ENCODE data around the gene CCDC18.
"Not testable (repeated sequence)": the region's sequence is repeated elsewhere in the genome, so short reads cannot be mapped to it uniquely, and the experiment has no call there.

The CCDC18 gene

GRCh38 chr1:93180723-93181613, at the start of gene CCDC18:
TSS of gene CCDC18 (plus strand) at chr1:93180724. CDS start at chr1:93183362, 2,638 bp downstream.
- DNase-seq = no peak

- DNase-seq = no peak
Measured at GRCh38 chr1:93132638-93133037, 47.9 kb upstream of the CCDC18 start.

GRCh38 chr1:93136445-93136844, 44.1 kb upstream of the CCDC18 start:
- DNase-seq = no peak

- no peak for DNase-seq
Measured at GRCh38 chr1:93137604-93138292, 42.8 kb upstream of the CCDC18 start.

GRCh38 chr1:93140106-93140505, 40.4 kb upstream of the CCDC18 start:
- no peak for DNase-seq

- DNase-seq = no peak
Measured at GRCh38 chr1:93142161-93142560, 38.4 kb upstream of the CCDC18 start.

GRCh38 chr1:93143136-93143535, 37.4 kb upstream of the CCDC18 start:
- DNase-seq = no peak

- DNase-seq = no peak
Measured at GRCh38 chr1:93143769-93144168, 36.8 kb upstream of the CCDC18 start.

- DNase-seq = no peak
Measured at GRCh38 chr1:93148001-93148400, 32.5 kb upstream of the CCDC18 start.

- DNase-seq = no peak
Measured at GRCh38 chr1:93150729-93151128, 29.8 kb upstream of the CCDC18 start.

- DNase-seq = no peak
Measured at GRCh38 chr1:93151474-93151873, 29.1 kb upstream of the CCDC18 start.

GRCh38 chr1:93152835-93153234, 27.7 kb upstream of the CCDC18 start:
- no peak for DNase-seq

GRCh38 chr1:93154898-93155297, 25.6 kb upstream of the CCDC18 start:
- no peak for DNase-seq

GRCh38 chr1:93155335-93155734, 25.2 kb upstream of the CCDC18 start:
- DNase-seq = no peak

- no peak for DNase-seq
Measured at GRCh38 chr1:93159337-93159736, 21.2 kb upstream of the CCDC18 start.

- DNase-seq = not testable (repeated sequence)
Measured at GRCh38 chr1:93163314-93163713, 17.2 kb upstream of the CCDC18 start.

- DNase-seq = no peak
Measured at GRCh38 chr1:93164816-93165215, 15.7 kb upstream of the CCDC18 start.

GRCh38 chr1:93165895-93166294, 14.6 kb upstream of the CCDC18 start:
- not testable (repeated sequence) for DNase-seq

GRCh38 chr1:93167006-93167405, 13.5 kb upstream of the CCDC18 start:
- no peak for DNase-seq

GRCh38 chr1:93170141-93170678, 10.3 kb upstream of the CCDC18 start:
- not testable (repeated sequence) for DNase-seq

- DNase-seq = no peak
Measured at GRCh38 chr1:93171549-93172034, 8.9 kb upstream of the CCDC18 start.

GRCh38 chr1:93172778-93173177, 7.7 kb upstream of the CCDC18 start:
- DNase-seq = no peak

- not testable (repeated sequence) for DNase-seq
Measured at GRCh38 chr1:93174638-93175037, 5.9 kb upstream of the CCDC18 start.

- DNase-seq = no peak
Measured at GRCh38 chr1:93177991-93178390, 2.5 kb upstream of the CCDC18 start.

Data from femur (tissue), 1 donor.